NB4 (cell line): ENCODE data around the gene VRK2.

ENCODE experiments used
- DNase-seq: peaks from one replicate; pipeline ENCODE4 v3.0.0; 2010; ENCODE audit warnings: low read depth
- H3K4me3 ChIP-seq: one replicate; pipeline ENCODE4 v1.5.1; 2011; ENCODE audit warnings: mild to moderate bottlenecking, low read depth, low read length, moderate library complexity
- CTCF ChIP-seq: IDR thresholded peaks from one replicate; pipeline ENCODE4 v1.5.1; 2012; ENCODE audit warnings: low read depth, low read length
- MAX ChIP-seq: IDR thresholded peaks from 2 replicates; pipeline ENCODE4 v1.6.1; 2011; ENCODE audit warnings: low read depth, low read length
- MYC ChIP-seq: IDR thresholded peaks from 2 replicates; pipeline ENCODE4 v1.6.1; 2011; ENCODE audit warnings: low read depth, low read length
- POLR2A ChIP-seq: IDR thresholded peaks from 2 replicates; pipeline ENCODE4 v1.6.1; 2011; ENCODE audit warnings: mild to moderate bottlenecking; ENCODE audit not compliant: insufficient read length; ENCODE audit errors: extremely low read depth

Gene VRK2

GRCh38 chr2:58055033-58055786 lies 8.6 kb downstream of the VRK2 start:
- DNase-seq = no peak
- no peak for TF ChIP-seq MAX
- H3K4me3 ChIP-seq = no peak overlapping the region

GRCh38 chr2:58056192-58056916 lies 9.7 kb downstream of the VRK2 start:
- DNase-seq = peak; percentile 20
- no peak overlapping the region for H3K4me3 ChIP-seq
- TF ChIP-seq CTCF = no peak
- TF ChIP-seq MAX = no peak
- no peak for TF ChIP-seq POLR2A
- no peak for TF ChIP-seq MYC

- TF ChIP-seq POLR2A = no peak
- TF ChIP-seq CTCF = no peak
- no peak for TF ChIP-seq MAX
- TF ChIP-seq MYC = no peak
- no peak overlapping the region for H3K4me3 ChIP-seq
- DNase-seq = no peak
Observed at GRCh38 chr2:58057707-58058530, 11.3 kb downstream of the VRK2 start.

GRCh38 chr2:58063641-58064040 lies 17.0 kb downstream of the VRK2 start:
- H3K4me3 ChIP-seq = no peak overlapping the region
- no peak for TF ChIP-seq CTCF
- no peak for DNase-seq

GRCh38 chr2:58064086-58064485 lies 17.5 kb downstream of the VRK2 start:
- no peak for TF ChIP-seq POLR2A
- TF ChIP-seq MYC = no peak
- TF ChIP-seq MAX = no peak
- no peak for TF ChIP-seq CTCF
- no peak for DNase-seq
- no peak overlapping the region for H3K4me3 ChIP-seq

GRCh38 chr2:58065248-58065647 lies 18.6 kb downstream of the VRK2 start:
- TF ChIP-seq MAX (no peak), POLR2A (no peak), MYC (no peak), CTCF (no peak)
- DNase-seq = no peak
- H3K4me3 ChIP-seq = no peak overlapping the region
